Right atrium auricular region (tissue), 2 donors: ENCODE data around the gene PSMC3. TPM values are rescaled to one million over a fixed set of nuclear protein-coding genes. Genes with fewer than 3 reads are reported as not detected.
A peak's percentile ranks its signal among the peaks of the same experiment; 100 is the strongest.

Source experiments
- DNase-seq: peaks from one replicate; pipeline ENCODE4 v3.0.0-alpha.2; 2019; ENCODE audit warnings: low spot score
- H3K27ac ChIP-seq, 2 donors: fragments of 200-600 bp; sonication (generic); 1 replicate in 1 of 2; 2 replicates in 1 of 2; pipeline ENCODE4 v1.5.1; 2016 to 2019
- H3K27me3 ChIP-seq, 2 donors: fragments of 200-600 bp; sonication (generic); one replicate each; pipeline versions ENCODE4 v1.5.1 to v1.6.0; 2017 to 2019
- H3K36me3 ChIP-seq: fragments of 200-600 bp; sonication (generic); one replicate; pipeline ENCODE4 v1.5.1; 2016
- H3K4me1 ChIP-seq, 2 donors: fragments of 200-600 bp; sonication (generic); one replicate each; pipeline versions ENCODE4 v1.5.1 to v1.6.0; 2017 to 2019
- H3K4me3 ChIP-seq, 2 donors: fragments of 200-600 bp; sonication (generic); 1 replicate in 1 of 2; 2 replicates in 1 of 2; pipeline ENCODE4 v1.5.1; 2017 to 2019; ENCODE audit warnings: mild to moderate bottlenecking in 1 of 2, moderate library complexity in 1 of 2
- H3K9me3 ChIP-seq, 2 donors: fragments of 200-600 bp; sonication (generic); one replicate each; pipeline ENCODE4 v1.5.1; 2019
- CTCF ChIP-seq, 2 donors: fragments of 200-600 bp; sonication (generic); IDR thresholded peaks; one replicate each; pipeline ENCODE4 v1.5.1; 2019; ENCODE audit warnings: antibody characterized with exemption in 2 of 2
- microRNA-seq, 2 donors: library from miRNA; unstranded; fragments of <30 nt; microRNA quantifications; one replicate each; pipeline ENCODE4, GENCODE V29; 2016 to 2017; ENCODE audit warnings: borderline number of aligned reads in 2 of 2, borderline replicate concordance in 1 of 2
- total RNA-seq, 2 donors: library from RNA; depleted of rRNA; stranded (reverse); fragments of >200 nt; gene quantifications; one replicate each; pipeline ENCODE4 v1.1.0, GENCODE V29; 2016

The PSMC3 gene
- total RNA-seq, 2 donors from 2014 or later, result 130 to 177 TPM

DNA sequence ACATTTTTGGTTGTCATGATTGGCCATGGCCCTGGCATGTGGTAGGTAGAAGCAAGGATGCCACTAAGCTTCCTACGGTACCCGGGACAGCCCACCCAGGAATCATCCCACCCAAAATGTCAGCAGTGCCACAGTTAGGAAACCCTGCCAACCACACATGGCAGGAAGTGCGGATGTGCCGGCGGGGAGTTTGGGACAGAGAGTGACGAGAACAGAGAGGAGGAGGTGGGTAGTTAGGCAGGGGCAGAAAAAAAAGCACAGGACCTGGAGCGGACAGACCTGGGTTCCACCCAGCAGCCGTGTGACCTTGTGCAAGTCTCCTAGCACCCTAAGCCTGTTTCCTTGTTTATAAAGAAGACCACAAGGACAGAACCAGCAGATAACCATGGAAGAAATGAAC is 51.2 kb downstream of the PSMC3 start:
- Histone ChIP-seq H3K36me3 (no peaks in the 10 kb centered on the region), H3K4me1 (peaks cover 0 to 5% of the 10 kb centered on the region in 2 donors), H3K9me3 (no peaks in the 10 kb centered on the region), H3K27ac (no peak overlapping the region), H3K27me3 (no peaks in the 10 kb centered on the region), H3K4me3 (peak overlapping the region in 1 of 2 donors; percentile 41)
- TF ChIP-seq CTCF (IDR thresholded peaks at IDR 0.05), result no peak
- DNase-seq, result no peak

DNA sequence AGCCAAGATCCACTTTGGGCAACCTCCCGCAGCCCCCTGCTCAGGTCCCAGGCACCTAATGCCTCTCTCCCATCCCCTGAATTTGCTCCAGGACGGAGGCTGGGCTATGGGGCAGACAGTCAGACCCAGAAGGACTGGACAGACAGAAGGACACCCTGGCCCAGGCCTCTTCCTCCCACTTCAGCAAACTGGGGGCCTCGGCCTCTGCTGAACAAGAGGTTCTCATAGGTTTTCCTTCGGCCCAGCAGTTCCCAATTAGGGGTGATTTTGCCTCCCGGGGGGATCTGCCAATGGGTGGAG is 51.6 kb downstream of the PSMC3 start:
- Histone ChIP-seq H3K27ac (no peak overlapping the region), H3K4me1 (peaks cover 0 to 5% of the 10 kb centered on the region in 2 donors), H3K36me3 (no peaks in the 10 kb centered on the region), H3K4me3 (peak overlapping the region in 1 of 2 donors; percentile 41), H3K27me3 (no peaks in the 10 kb centered on the region), H3K9me3 (no peaks in the 10 kb centered on the region)
- TF ChIP-seq CTCF (IDR thresholded peaks at IDR 0.05), result no peak
- no peak for DNase-seq

GRCh38 chr11:47373876-47374719 is 52.1 kb downstream of the PSMC3 start:
- H3K36me3 ChIP-seq, result no peaks in the 10 kb centered on the region
- DNase-seq, result peak; percentile 86
- peak; percentile 89 to 96 for TF ChIP-seq CTCF (IDR thresholded peaks at IDR 0.05)
- peaks cover 0 to 5% of the 10 kb centered on the region in 2 donors for H3K4me1 ChIP-seq
- H3K9me3 ChIP-seq, result no peaks in the 10 kb centered on the region
- H3K27ac ChIP-seq, result no peak overlapping the region
- H3K4me3 ChIP-seq, result no peak overlapping the region
- no peaks in the 10 kb centered on the region for H3K27me3 ChIP-seq

GRCh38 chr11:47372422-47372821 is 53.8 kb downstream of the PSMC3 start:
- H3K4me3 ChIP-seq, result no peak overlapping the region
- no peaks in the 10 kb centered on the region for H3K36me3 ChIP-seq
- peaks cover 0 to 5% of the 10 kb centered on the region in 2 donors for H3K4me1 ChIP-seq
- H3K9me3 ChIP-seq, result no peaks in the 10 kb centered on the region
- H3K27ac ChIP-seq, result no peak overlapping the region
- no peak for TF ChIP-seq CTCF (IDR thresholded peaks at IDR 0.05)
- no peaks in the 10 kb centered on the region for H3K27me3 ChIP-seq
- DNase-seq, result no peak

DNA sequence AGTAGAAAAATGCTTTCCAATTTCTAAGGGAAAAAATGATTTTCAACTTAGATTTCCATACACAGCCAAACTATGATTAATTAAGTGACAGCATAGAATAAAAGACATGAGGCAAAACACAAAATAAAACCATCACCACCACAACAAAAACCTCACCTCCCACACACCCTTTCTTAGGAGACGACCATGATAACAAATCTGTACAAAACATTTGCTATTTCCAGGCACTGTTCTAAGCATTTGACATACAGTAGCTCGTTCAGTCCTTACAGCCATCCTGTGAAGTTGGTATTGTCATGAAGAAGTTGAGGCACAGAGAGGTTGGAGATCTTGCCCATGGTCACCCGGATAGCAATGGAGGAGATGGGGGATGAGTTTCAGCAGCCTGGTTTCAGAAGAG is 56.6 kb downstream of the PSMC3 start:
- Histone ChIP-seq H3K36me3 (no peaks in the 10 kb centered on the region), H3K4me1 (peaks cover 0 to 5% of the 10 kb centered on the region in 2 donors)

More for the DNA sequence above, 56.6 kb downstream of the PSMC3 start:
- no peak overlapping the region for H3K27ac ChIP-seq
- no peaks in the 10 kb centered on the region for H3K9me3 ChIP-seq
- H3K27me3 ChIP-seq, result no peaks in the 10 kb centered on the region
- H3K4me3 ChIP-seq, result no peak overlapping the region
- no peak for DNase-seq
- no peak for TF ChIP-seq CTCF (IDR thresholded peaks at IDR 0.05)

Small RNA genes lying within 50 kb of the gene (microRNA-seq; reads per million reads assigned to microRNA genes)
- 0 reads per million in 2 donors for gene MIR4487

Other genes starting within 250 kb of the PSMC3 start
- gene ARFGAP2, start 249.6 kb downstream of the PSMC3 start, total RNA-seq, result 10 to 100 TPM; 75.1 to 78.0 TPM
- gene PACSIN3, start 240.0 kb downstream of the PSMC3 start, total RNA-seq, result 100 to 1,000 TPM; 107 to 186 TPM
- 10 to 100 TPM in 1 of 2 donors, 1 to 10 TPM in 1; 8.8 to 12.0 TPM for gene DDB2, start 211.5 kb downstream of the PSMC3 start, total RNA-seq
- gene ACP2, start 177.6 kb downstream of the PSMC3 start, total RNA-seq, result 10 to 100 TPM; 45.2 to 59.4 TPM
- 10 to 100 TPM; 15.9 to 23.2 TPM for gene NR1H3, start 168.4 kb downstream of the PSMC3 start, total RNA-seq
- 10 to 100 TPM; 28.2 to 49.8 TPM for gene MADD, start 156.3 kb downstream of the PSMC3 start, total RNA-seq
- gene MYBPC3, start 73.7 kb downstream of the PSMC3 start, total RNA-seq, result 1,000 to 10,000 TPM in 1 of 2 donors, 100 to 1,000 TPM in 1; 797 to 1,210 TPM
- 10 to 100 TPM in 1 of 2 donors, 1 to 10 TPM in 1; 7.5 to 23.1 TPM for gene SPI1, start 47.9 kb downstream of the PSMC3 start, total RNA-seq
- gene SLC39A13, start 17.8 kb downstream of the PSMC3 start, total RNA-seq, result 10 to 100 TPM; 78.4 to 79.8 TPM
- gene RAPSN, start 22.7 kb upstream of the PSMC3 start, total RNA-seq, result not detected
- 10 to 100 TPM; 57.1 to 65.9 TPM for gene CELF1, start 126.7 kb upstream of the PSMC3 start, total RNA-seq
- gene PTPMT1, start 139.2 kb upstream of the PSMC3 start, total RNA-seq, result 10 to 100 TPM; 26.9 to 50.1 TPM
- 10 to 100 TPM; 11.7 to 21.7 TPM for gene KBTBD4, start 152.5 kb upstream of the PSMC3 start, total RNA-seq
- gene NDUFS3, start 152.6 kb upstream of the PSMC3 start, total RNA-seq, result 100 to 1,000 TPM in 1 of 2 donors, 10 to 100 TPM in 1; 93.4 to 125 TPM
- gene FAM180B, start 160.2 kb upstream of the PSMC3 start, total RNA-seq, result under 1 TPM in 1 of 2 donors, not detected in 1; 0.89 TPM
- gene C1QTNF4, start 168.0 kb upstream of the PSMC3 start, total RNA-seq, result under 1 TPM in 1 of 2 donors, not detected in 1; 0.86 TPM
- 10 to 100 TPM; 40.9 to 52.4 TPM for gene MTCH2, start 216.1 kb upstream of the PSMC3 start, total RNA-seq